AG09309 (cell line): ENCODE results near the gene AJAP1.

ENCODE experiments used
- DNase-seq: peaks from one replicate; pipeline ENCODE4 v3.0.0-alpha.2; 2010; ENCODE audit warnings: low read depth
- H3K4me3 ChIP-seq: 2 replicates; pipeline ENCODE4 v1.5.1; 2011; ENCODE audit warnings: mild to moderate bottlenecking, low read depth, low read length, moderate library complexity; ENCODE audit not compliant: control insufficient read depth
- TF ChIP-seq, protein P1 (sequence below): IDR thresholded peaks from 2 replicates; pipeline ENCODE4 v1.5.1; 2011; ENCODE audit warnings: mild to moderate bottlenecking, low read depth, low read length, inconsistent platforms; ENCODE audit not compliant: insufficient read depth, control insufficient read depth; ENCODE audit errors: missing control alignments

The AJAP1 gene

GRCh38 chr1:4730078-4730477 is 75.7 kb downstream of the AJAP1 start:
- TF ChIP-seq, protein P1, sequence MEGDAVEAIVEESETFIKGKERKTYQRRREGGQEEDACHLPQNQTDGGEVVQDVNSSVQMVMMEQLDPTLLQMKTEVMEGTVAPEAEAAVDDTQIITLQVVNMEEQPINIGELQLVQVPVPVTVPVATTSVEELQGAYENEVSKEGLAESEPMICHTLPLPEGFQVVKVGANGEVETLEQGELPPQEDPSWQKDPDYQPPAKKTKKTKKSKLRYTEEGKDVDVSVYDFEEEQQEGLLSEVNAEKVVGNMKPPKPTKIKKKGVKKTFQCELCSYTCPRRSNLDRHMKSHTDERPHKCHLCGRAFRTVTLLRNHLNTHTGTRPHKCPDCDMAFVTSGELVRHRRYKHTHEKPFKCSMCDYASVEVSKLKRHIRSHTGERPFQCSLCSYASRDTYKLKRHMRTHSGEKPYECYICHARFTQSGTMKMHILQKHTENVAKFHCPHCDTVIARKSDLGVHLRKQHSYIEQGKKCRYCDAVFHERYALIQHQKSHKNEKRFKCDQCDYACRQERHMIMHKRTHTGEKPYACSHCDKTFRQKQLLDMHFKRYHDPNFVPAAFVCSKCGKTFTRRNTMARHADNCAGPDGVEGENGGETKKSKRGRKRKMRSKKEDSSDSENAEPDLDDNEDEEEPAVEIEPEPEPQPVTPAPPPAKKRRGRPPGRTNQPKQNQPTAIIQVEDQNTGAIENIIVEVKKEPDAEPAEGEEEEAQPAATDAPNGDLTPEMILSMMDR = no peak
- DNase-seq = no peak
- no peak overlapping the region for H3K4me3 ChIP-seq

DNA sequence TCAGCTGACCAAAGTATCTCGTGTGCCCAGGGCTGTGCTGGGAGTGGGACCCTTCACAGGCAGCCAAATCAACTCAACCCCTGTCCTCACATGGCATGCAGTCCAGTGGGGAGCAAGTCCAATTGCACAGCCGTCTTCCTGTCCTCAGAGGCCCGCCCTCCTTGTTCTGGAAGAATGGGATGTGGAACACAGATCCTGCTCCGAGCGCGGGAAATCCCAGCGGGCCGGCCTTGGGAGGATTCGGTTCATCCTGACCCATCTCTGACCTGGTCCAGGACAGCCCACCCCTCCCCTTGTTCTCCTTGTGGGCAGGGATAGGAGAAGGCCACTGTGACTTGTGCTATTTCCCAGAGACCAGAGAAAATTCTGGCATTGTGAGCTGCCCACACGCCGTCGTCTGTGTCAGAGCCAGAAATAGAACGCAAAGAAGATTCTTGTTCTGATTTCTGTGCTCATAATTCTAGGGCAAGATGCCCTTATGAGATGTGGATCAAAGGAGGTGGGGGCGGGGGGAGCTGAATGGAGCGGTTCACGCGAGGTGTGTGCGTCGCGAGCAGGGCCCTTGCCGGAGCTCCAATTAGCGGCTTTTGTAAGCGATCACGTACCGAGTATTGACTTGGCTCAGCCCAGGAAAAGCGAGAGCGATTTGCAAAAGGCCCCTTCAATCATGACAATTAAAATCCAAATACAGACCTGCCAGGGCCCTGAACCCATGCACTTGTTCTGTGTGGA is 79.2 kb downstream of the AJAP1 start:
- no peak for DNase-seq
- no peak overlapping the region for H3K4me3 ChIP-seq
- TF ChIP-seq, protein P1 = no peak

GRCh38 chr1:4734219-4734618 is 79.8 kb downstream of the AJAP1 start:
- no peak overlapping the region for H3K4me3 ChIP-seq
- TF ChIP-seq, protein P1 = no peak
- no peak for DNase-seq

DNA sequence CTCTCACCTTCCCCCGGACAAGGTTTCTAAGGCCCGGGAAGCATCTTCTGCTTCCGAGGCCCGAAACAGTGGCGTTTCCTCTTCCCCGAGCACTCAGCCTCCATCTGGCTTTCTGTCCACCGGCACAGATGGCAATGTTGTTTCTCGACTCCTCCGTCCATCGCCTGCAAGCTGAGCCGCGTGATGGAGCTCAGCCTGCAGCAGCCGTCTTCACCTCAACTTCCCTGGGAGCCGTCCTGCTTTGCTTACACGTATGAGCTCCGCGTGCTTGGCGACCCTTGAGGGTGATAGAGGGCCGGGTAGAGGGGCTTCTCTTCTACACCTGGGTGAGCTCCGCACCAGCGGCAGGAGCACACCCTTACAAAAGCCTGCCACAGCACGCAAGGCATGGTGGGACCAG is 80.4 kb downstream of the AJAP1 start:
- TF ChIP-seq, protein P1 = no peak
- DNase-seq = no peak
- H3K4me3 ChIP-seq = no peak overlapping the region

GRCh38 chr1:4736254-4736653 is 81.8 kb downstream of the AJAP1 start:
- no peak overlapping the region for H3K4me3 ChIP-seq
- TF ChIP-seq, protein P1 = no peak
- no peak for DNase-seq

GRCh38 chr1:4741876-4742423 is 87.5 kb downstream of the AJAP1 start:
- TF ChIP-seq, protein P1 = no peak
- no peak overlapping the region for H3K4me3 ChIP-seq
- no peak for DNase-seq
